Activated CD4-positive, CD25-positive, alpha-beta regulatory T cell treated with anti-CD3 and anti-CD28 coated beads, Interleukin-2, amount 50 U/mL, for 16 hours (primary cell): Measurements from ENCODE around the gene DNAJB13.

Experiments used
- DNase-seq: peaks from one replicate; pipeline ENCODE4 v3.0.0-alpha.2; 2020; ENCODE audit warnings: low read depth, low spot score

The DNAJB13 gene

GRCh38 chr11:74000307-74001133, 49.7 kb downstream of the DNAJB13 start:
- no peak for DNase-seq

DNA sequence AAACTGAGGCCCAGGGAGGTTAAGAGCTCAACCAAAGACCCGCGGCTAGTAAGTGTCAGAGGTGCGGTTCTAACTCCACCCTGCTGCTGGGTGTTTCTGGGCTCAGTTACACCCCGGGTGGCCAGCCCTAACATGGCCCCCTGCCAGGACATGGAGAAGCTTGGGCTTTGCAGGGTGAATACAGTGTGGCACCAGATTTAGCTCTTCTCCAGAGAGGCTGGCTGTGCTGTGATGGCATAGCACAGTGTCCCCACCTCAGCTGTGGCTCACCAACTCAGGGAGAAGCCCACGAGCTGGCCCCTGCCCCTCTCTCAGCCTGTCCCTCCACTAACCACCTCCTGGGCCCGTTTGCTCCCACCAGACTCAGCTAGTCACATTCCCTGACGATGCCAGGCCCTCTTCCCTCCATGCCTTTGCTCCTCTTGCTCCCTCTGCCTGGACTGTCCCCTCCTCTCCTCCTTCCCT, 51.0 kb downstream of the DNAJB13 start:
- no peak for DNase-seq

DNA sequence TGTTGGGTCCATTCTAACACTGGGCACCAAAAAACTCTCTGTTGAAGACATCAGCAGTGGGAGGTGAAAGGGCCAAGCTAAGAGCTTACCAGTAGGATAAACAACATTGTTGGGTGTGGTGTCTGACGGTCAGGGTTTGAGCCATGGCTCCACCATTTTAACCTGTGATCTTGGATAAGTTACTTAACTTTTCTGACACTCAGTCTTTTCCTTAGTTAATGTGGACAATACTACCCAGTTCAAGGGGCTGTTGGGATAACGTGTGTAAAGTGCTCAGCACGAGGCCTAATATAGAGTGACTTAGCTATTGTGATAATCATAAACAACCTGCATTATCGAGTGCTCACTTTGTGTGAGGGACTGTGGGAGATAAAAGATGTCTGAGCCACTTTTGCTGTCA, 52.0 kb downstream of the DNAJB13 start:
- DNase-seq, result no peak

DNA sequence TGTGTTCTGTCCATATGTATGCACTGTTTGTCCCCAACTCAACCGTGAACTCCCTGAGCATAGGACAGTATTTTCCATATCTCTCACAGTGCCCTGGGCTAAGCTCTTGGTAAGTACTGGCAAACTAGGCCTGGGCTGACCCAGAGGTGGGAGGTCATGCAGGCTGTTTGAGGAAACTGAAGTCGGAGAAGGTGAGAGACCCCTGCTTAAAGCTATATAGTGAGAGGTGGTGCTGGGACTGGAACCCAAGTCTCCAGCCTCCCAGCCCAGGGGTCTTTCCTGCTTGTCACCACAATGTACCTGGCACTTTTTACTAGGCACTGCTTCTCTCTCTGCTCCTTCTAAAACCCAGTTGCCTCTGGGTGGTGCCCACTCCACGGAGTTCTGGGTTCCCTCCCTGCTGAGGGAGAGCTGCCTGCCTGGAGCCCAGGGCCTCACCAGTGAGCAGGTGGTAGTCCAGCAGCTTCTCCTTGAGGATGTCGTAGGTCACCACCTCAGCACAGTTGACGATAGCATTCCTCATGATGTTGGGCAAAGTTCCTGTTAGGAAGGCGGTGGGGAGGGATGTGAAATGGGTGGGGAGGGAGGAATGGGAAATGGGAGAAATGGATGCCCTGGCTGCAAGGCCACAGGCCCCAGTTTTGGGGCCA, 53.3 kb downstream of the DNAJB13 start:
- DNase-seq, result no peak

DNA sequence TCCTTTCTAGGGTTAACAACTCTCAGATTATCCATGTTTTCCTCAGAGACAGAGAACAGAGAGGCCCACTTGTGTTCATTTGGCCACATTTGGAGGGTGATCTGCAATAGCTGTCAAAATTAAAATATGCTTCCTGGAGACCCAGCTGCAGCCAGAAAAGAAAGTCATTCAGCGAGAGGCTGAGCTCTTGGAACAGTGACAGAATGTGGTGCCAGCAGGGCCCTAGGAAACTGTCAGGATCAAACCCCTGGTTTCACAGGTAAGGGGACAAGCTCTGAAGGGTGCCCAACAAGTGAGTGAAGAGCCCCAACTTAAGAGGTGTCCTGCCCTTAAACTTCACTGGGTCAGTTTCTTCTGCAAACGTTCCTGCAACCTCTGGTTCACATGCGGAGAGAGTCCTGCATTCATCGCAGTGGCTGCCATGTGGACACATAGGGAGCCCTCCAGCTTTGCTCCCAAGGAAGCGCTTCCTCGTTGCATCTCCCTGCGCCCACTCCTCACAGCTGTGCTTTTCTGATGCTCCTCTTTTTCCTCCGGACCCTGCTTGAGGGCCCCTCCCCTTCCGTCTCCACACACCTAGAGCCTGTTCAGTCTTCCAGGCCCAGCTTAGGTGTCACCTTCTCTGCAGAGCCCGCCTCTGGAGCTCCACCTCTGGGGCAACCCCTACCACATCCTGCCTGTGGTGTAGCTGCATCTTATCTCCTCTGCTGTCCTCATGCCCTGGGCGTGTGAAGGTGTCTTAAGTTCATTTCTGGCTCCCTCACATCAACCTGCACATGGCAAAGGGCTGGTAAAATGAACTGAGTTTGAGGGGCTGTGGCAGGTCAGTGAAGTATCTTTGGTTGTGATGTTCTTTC, 54.2 kb downstream of the DNAJB13 start:
- peak; percentile 71 for DNase-seq

DNA sequence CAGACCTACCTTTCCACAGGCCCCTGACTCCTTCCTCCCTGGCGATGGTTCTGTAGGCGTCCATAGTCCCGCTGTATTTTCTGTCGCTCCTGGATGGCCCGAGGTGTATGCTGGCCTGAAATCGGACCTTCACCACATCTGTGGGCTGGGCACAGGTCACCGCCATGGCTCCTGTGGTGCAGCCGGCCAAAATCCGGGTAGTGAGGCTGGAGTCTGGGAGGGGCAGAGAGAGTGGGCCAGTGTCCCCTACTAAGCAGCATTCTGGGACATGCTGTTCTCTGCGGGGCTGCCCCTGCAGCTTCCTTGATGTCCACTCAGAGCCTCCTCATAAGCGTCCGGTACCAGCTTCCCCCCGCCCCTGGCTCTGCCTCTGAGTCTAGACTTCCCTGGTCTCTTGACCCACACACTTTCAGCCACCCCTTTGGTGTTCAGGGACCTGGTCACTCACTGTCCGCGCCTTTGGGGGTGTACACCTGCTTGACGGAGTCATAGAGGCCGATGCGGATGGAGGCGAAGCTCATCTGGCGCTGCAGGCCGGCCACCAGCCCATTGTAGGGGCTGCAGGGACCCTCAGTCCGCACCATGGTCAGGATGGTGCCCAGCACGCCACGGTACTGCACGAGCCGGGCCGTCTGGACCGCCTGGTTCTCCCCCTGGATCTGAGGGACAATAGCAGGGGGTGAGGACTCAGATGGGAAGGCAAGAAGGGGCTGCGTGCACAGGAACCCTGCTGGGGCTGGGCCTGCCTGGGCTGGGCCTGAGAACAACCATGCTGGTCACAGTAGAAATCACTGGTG, 55.1 kb downstream of the DNAJB13 start:
- no peak for DNase-seq

- no peak for DNase-seq
Measured at GRCh38 chr11:74006743-74007304, 56.0 kb downstream of the DNAJB13 start.

- no peak for DNase-seq
Measured at GRCh38 chr11:74007691-74008372, 57.0 kb downstream of the DNAJB13 start.

DNA sequence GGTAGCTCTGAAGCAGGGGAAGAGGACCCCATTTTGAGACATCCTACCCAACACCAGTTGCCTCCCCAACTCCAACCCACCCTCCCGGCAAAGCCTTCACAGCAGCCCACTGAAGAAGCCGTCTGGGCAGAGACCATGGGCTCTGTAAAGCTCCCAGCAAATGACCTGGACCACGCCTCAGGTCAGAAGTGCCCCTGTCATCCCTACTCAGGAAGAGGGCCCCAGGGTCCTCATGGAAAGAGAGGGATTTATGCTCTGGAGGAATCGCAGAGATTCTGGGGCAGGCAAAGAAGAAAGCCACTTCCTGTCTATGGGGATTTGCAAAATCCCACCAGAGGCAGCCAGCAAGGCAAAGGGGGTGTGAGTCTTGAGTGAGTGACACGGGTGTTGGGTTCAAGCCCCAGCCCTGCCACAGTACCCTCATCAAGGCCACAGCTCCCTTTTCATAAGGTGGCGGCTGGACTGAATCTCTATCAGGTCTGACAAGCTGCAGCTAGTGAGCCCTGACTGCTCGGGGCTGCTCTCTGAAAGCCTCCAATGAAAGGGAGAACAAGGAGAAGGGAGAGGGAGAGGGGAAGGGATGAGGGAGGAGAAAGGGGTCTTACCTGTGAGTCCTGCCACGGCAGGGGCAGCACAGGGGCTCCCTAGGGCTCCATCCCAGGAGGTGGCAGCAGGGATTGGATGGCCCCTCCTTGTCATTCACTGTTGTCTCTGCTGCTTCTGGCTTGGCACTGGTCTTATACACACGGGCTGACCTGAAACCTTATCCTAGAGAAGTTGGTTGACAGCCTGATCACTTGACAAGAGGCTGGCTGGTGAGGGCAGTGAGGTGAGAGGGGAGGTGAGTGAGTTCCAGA, 57.8 kb downstream of the DNAJB13 start, which contains the start of gene UCP3:
Gene UCP3 (minus strand): TSS at position 713 of the 857 bp plus-strand sequence. CDS start 2,043 bp downstream, outside the sequence.
- DNase-seq, result no peak

GRCh38 chr11:74009230-74009547, 58.4 kb downstream of the DNAJB13 start:
- DNase-seq, result no peak

DNA sequence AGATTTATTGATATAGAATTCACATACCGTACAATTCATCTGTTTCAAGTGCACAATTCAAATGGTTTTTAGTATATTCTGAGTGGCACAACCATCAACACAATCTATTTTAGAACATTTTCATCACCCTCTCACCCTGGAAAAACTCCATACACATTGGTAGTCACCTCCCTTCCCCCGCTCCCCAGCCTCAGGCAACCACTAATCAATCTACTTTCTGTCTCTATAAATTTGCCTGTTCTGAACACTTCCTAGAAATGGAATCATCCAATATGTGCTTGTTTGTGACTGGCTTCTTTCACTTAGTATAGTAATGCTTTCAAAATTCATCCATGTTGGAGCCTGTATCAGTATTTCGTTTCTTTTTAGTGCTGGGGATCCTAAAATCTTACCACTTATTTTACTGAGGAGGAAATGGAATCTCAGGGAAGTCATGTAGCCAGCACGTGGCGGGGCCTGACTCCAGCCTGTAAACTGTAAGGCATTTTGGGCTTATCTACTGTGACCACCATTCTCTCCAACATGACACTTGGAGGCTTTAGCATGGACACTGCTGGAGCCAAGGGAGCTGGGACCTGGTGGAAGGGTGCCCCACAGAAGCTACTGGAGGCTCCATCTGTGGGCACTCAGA, 59.0 kb downstream of the DNAJB13 start:
- no peak for DNase-seq

GRCh38 chr11:74010306-74011300, 59.8 kb downstream of the DNAJB13 start:
- no peak for DNase-seq

DNA sequence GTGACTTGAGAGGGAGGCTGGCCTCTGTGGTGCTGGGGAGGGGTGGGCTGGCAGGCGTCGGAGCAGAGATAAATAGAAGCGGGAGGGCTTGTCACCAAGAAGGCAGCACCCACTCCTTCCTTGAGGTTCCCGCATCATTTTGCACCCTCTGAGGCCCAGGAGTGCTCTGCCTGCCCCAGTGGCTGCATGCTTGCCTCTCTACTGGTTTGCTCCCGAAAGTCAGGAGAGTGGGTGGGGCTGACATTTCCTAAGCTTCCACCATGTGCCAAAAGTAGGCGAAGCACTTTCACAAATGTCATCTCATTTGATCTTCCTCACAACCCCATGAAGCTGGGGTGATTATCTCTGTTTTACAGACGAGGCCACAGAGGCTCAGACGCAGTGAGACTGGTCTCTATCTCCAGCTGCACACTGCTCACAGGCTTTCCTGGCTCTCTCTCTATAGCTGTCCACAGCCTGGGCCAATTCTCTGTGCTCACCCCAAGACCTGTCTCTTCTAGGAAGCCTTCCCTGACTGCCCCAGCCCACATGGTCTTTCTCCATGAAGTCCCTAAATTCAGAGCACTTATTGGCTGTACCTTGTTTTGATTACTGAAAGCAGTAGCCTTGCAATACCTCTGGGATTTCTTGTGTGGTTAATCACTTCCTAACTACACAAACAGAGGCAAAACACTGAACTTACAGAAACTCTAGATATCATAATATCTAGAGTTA, 60.7 kb downstream of the DNAJB13 start:
- no peak for DNase-seq

GRCh38 chr11:74012074-74012809, 61.4 kb downstream of the DNAJB13 start:
- DNase-seq, result no peak

DNA sequence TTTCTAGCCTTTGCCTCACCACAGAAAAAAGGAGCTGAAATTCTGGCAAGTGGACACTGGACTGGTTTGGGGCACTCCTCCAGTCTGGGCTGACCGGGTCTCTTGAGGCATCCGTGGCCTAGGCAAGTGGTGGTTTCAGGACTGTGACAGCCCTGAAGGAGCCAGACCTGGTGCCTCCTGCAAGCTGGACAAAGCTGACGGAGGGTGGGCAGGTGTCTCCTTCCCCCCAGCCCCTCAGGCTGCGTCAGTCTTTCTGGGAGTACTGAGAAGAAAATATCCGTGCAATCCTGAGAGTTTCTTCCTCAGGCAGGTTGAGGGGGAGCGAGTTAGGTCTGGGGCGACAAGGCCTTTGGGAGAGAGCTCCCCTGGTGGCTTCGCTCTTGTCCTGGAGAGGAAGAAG, 62.3 kb downstream of the DNAJB13 start:
- no peak for DNase-seq

DNA sequence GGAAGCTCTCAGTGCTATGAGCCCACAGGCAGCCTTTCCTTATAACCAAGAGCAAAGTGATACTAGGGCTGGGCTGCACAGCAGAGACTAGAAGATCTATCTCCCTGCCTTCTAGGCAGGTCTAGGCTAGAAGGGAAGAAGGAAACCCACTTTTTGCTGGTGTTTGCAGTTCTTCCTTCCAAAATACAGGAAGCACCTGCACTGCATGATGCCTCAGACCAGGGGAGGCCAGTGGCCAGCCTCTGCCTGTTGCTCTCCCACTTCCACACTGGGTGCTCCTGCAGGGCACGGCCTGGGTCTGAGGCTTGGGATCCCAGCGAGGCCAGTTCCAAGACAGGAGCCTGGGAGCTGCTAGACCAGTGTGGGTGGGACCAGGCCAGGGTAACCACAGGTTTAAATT, 64.1 kb downstream of the DNAJB13 start:
- DNase-seq, result no peak
